GM18498 (cell line): ENCODE data around the gene FOSL1.

Source experiments
- ATAC-seq: cut with Tn5 transposase; IDR thresholded peaks from one replicate; pipeline ENCODE4 v1.9.1; 2021; ENCODE audit warnings: mild to moderate bottlenecking, moderate library complexity; ENCODE audit not compliant: unreplicated experiment

FOSL1 gene

DNA sequence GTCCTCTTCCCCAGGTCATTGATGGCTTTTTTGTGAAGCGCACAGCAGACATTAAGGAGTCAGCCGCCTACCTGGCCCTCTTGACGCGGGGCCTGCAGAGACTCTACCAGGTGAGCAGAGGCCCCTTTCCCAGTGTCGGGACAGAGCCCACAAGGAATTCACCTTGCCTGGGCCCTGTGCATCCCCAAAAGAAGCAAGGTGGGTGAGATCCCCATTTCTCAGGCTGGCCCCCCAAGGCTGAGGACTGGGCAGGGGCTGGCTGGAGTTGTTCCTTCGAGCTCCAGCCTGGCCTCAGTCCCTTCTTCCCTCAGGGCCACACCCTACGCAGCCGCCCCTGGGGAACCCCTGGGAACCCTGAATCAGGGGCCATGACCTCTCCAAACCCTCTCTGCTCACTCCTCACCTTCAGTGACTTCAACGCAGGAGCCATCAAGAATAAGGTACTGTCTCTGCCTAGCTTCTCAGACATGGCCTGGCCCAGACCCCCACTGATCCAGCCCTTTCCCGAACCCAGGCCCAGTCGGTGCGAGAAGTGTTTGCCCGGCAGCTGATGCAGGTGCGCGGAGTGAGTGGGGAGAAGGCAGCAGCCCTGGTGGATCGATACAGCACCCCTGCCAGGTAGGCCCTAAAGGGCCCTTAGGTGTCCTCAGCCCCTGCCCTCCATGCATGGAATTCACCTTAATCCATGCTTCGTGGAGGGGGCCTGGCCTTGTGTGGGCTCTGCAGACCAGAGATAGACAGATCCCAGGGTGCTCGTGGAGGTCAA lies 35.3 kb downstream of the FOSL1 start:
- ATAC-seq, result no peak

DNA sequence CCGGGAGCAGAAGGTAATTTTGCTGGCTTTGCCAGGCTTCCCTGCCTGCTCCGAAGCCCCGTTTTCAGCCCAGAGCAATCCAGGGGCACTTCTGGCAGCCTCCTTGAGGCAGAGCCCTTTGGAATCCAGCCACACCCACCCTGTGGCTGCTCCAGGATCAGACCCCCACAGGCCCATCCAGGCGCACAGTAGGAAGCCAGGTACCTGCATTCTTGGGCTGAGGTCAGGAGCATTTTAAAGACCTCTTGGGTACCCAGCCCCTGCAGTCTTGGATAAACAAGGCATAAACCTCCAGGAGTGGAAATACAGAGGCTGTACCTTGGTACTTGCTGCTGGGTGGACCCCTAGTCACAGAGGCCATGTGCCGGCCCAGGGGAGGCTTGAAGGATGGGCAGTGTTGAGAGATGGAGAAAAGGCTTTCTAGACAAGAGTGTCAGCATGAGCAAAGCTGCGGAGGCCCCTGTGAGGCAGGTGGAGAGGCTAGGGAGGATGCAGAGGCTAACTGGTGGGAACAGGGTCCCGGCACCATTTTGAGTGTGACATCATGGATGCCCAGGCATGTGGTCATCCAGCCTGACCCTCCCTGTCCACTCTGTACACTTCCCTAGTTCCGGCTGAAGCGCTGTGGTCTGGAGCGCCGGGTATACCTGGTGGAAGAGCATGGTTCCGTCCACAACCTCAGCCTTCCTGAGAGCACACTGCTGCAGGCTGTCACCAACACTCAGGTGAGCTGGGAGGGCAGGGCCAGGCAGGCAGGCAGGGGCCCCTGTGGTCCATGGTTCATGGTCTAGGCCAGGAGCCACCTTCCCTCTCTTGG lies 36.1 kb downstream of the FOSL1 start:
- ATAC-seq, result no peak

DNA sequence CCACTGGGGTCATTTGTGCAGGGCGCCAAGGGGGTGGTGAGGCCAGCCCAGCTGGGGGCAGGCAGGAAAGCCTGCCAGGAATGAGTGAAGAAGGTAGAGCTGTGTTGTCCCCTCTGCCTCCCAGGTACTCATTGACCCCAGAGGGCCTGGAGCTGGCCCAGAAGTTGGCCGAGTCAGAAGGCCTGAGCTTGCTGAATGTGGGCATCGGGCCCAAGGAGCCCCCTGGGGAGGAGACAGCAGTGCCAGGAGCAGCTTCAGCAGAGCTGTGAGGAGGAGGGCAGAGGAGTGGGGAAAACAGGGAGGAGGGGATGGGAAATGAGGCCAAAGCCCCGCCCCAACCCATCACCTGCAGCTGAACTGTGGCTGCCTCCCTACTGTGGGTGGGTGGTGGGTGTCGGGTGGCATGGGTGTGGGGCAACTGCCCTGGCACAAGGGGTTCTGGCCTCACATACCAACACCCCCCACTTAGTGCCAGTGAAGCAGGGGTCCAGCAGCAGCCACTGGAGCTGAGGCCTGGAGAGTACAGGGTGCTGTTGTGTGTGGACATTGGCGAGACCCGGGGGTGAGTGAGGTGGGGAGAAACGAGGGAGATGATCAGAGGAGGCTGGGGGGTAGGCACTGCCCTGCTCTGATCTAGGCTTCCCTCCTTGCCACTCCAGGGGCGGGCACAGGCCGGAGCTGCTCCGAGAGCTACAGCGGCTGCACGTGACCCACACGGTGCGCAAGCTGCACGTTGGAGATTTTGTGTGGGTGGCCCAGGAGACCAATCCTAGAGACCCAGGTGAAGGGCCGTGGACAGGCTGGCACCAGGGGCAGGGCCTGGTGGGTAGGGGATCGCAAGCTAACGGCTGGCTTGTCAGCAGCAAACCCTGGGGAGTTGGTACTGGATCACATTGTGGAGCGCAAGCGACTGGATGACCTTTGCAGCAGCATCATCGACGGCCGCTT lies 37.0 kb downstream of the FOSL1 start:
- ATAC-seq, result no peak

DNA sequence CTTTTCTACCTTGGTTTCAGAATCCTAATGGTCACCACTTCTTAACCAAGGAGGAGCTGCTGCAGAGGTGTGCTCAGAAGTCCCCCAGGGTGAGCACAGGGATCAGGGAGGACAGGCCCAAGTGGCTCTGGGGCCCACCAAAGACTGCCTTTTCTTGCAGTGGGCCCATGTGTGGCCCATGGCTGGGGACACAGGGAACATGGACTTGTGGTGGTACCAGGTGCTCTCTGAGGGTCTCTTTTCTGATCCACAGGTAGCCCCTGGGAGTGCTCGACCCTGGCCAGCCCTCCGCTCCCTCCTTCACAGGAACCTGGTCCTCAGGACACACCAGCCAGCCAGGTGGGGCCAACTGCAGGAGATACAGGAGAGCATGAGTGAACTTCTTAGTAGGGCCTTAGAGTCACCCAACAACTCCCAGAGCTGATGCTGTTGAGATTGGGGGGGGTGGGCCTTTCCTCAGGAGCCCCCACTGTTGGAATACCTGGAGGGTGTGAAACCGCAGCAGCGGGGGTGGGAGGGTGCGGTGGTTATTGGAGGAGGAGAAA lies 37.9 kb downstream of the FOSL1 start:
- ATAC-seq, result no peak

DNA sequence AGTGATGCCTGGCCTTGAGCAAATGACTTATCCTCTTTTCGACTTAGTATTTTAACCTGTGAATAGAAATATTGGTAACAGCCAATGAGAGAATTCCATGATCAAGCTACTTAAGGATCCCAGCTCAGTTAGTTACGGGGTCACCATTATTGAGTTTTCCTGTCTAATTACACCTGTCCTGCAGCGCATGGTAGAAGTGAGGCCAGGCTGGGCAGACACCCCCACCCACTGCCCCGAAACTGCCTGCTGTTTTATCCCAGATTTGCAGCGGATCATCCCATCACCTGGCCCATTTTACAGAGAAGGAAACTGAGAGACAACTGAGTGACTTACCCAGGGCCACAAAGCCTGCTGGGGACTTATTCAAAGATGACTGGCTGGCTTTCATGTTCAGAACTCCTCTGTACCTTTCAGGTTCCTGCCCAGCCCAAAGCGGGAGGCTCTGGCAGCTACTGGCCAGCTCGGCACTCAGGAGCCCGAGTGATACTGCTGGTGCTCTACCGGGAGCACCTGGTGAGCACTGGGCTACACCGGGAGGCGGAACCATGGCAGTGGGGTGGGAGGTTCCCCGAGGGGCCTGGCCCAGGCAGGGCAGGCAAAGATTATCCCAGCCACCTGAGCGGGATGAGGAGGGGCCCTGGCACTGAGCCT lies 38.5 kb downstream of the FOSL1 start:
- ATAC-seq, result no peak

DNA sequence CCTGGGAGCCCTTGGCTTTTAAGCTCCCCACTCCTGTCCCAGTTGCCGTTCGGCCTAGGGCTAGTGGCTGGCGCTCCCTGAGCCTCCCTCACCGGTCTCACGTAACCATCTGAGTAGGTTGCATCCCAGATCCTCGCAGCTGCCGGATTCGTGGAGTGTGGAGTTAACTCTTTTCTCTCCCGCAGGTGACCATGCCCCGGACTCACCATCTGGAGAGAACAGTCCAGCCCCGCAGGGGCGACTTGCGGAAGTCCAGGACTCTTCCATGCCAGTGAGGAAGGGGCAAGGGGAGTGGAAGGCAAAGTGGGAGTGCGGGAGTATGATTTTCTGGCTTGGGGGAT lies 39.1 kb downstream of the FOSL1 start:
- no peak for ATAC-seq

DNA sequence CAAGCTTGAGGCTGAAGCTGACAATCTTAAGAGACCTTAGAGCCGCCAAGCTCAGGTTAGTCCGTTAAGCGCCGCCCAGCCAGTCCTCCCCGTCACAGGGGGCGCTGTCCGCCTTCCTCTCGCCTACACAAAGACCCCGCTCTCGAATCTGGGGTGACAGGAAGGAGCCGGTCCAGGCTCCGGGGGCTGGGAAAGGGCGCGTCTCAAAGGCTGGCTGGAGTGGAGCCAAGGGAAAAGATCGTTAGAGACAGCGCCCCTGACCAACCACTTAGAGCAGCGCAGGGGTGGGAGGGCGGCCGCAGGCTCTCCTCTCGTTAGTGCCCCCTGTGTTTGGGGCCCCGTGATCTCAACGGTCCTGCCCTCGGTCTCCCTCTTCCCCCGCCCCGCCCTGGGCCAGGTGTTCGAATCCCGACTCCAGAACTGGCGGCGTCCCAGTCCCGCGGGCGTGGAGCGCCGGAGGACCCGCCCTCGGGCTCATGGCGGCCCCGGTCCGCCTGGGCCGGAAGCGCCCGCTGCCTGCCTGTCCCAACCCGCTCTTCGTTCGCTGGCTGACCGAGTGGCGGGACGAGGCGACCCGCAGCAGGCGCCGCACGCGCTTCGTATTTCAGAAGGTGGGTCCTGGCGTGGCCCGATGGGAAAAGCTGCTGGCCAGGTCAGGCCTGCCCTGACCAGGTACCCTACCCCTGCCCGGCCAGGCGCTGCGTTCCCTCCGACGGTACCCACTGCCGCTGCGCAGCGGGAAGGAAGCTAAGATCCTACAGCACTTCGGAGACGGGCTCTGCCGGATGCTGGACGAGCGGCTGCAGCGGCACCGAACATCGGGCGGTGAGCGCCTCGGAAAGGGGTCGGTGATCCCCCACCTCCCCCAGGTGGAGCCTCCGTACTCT lies 39.7 kb downstream of the FOSL1 start, which contains the start of gene MUS81:
MUS81 (plus strand) TSS at position 156 of the 887 bp plus-strand sequence; CDS start at position 477, 321 bp downstream.
- ATAC-seq, result peak; percentile 28

DNA sequence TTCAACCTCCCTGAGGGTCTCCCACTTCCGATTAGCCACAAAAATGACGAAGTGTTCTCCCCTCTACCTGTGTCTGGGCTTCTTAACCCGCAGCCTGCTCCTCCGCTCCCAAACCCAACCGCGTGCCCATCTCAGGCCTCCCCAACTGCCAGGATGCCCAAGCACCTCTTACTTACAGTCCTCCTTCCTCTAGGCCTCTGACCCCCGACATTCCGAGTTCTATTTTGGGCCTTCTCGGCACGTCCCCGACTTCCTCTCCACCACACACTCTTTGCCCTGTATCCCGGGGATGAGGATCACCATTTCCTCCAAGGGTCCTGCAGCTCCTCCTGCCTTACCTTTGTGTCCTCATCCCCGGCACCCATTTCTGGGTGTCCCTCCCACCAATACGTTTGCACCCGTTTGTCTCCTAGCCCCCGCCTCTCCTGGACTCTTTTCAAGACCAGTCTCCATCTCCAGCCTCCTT lies 40.3 kb downstream of the FOSL1 start:
- no peak for ATAC-seq

DNA sequence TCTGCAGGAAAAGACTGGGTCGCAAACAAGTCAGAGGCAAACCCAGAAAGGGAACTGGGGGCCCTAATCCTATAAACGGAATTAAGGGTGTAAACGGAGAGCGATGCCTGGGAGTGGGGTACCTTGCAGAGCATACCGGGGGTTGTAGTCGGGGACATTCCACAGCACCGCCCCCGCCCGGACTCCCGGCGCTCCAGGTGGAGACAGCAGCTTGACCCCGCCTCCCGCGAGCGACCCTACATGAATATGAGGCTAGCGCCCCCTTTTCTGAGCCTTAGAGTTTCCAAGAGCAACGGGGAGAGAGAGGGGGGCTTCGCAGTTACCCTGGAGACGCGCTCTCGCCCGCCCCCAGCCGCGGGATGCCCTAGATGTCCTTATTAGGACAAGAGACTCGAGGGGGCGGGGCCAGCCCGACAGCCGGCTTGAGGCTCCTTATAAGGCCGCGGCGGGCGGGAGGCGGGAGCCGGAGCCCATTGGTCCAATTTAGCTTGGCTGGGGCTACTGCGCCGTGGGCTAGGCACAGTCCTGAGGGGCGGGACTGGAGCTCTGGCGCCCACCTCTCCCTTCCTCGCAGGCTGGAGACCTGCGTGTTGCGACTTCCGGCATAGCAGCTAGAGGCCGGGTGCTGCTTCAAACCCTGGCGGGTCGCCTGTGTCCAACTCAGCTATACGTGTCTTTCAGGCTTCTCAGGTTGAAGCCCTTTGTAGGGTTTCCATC lies 40.9 kb downstream of the FOSL1 start:
- ATAC-seq, result peak; percentile 53

DNA sequence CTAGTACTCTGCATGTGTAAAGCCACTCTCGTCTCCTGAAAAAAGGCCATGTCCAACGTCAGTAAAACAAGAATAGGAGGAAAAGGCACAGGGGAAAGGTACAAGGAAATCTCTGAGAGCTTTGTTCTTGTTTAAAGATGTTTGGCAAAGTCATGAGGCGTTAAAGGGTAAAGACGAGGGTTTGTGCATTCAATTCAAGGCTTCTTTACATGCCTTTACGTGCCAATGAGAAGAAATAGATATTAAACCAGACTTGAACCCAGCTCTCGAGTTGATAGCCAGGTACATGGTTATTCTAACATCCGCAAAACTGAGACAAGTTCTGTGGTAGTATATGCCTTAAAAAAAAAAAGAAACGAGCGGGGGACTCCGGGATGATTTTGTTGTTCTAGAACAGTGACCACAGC lies 41.5 kb downstream of the FOSL1 start:
- no peak for ATAC-seq

DNA sequence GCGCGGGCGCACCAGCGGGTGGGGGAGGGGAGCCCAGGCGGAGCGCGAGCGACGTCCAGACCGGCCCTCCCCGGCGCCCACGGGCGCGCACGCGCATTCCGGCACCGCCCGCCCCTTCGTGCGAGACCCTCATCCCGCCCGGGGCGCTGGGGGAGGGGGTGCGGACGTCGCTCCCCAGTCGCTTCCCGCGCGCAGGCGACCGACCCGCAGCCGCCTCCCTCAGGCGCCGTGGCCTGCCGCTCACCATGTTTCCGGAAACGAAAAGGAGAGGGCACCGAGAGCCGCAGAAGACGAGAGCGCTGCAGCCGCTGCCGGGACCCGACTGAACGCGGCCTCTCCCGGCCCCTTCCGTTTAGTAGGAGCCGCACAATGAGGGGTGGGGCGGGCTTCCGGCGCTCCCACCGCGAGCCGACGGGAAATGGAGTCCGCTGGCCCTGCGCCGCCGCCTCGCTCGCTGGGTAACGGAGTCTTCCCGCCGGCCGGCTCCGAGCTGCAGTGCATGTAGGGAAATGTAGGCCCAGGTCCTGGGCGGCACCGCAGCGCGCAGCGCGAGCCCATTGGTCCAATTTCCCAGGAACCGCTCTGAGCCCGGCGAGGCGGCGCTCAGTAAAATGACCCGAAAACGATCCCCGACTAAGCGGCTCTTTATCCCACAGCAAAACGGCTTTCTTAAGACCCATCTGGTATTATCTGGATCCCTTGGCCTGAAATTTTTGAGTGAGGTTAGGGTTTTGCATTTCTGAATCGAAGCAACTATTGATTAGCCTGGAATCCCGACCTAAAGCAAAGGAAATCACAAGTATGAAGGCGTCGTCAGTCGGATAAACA lies 42.1 kb downstream of the FOSL1 start, which contains the start of gene CFL1:
CFL1 (minus strand) TSS at position 328 of the 828 bp plus-strand sequence; CDS start at position 247, 81 bp downstream.
- ATAC-seq, result peak; percentile 54

DNA sequence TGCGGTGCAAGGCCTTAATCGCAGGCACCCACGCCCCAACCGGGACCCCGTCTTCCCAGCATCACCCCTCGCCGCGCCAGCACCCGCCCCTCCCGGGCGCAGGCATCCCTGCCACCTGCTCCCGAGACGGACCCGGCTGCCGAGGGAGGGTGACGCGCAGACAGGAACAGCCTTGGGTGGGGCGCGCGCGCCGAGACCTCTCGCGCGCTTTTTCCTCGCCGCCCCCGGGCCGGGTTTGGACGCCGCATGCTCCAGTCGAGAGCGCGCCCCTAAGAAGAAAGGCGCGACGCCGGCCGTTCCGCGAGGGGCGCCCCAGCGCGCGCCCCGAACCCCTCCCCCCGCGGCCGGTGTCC lies 42.7 kb downstream of the FOSL1 start:
- peak; percentile 2 for ATAC-seq

DNA sequence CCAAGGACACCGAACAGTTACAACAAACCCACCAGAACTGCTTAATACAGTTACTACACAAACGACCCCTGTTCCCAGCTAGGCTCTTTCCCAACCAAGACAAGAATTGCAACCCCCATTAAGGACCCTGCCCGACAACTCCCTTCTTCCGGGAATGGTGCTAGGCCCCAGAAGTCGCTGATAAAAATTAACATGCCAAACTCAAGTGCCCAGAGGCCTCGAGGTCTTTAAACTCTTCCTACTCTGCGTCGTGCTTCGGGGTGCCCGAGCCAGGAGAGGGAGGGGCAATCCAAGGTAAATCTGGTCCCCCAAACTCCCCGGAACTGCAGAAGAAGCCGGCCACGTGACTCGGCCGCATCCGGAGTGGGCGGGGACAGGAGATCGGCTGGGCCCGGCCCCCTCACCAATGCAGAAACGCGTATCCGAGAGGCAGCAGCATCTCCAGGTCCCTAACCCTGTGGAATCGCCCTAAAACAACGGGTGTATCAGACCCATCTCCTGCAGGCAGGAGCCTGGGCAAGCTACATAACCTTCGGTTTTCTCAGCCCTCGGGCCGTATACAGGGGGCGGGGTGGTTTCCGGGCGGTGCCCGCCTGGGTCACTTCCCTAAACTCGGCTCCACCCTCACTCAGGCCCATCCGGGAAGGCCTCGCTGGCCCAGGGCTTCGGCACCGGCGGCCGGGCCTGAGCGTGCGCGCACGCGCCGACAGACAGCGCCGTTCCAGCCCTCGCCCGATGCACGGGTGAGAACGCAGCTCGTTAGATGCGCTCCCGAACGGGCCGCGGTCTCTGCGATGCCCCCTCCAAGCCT lies 43.3 kb downstream of the FOSL1 start:
- ATAC-seq, result peak; percentile 29

DNA sequence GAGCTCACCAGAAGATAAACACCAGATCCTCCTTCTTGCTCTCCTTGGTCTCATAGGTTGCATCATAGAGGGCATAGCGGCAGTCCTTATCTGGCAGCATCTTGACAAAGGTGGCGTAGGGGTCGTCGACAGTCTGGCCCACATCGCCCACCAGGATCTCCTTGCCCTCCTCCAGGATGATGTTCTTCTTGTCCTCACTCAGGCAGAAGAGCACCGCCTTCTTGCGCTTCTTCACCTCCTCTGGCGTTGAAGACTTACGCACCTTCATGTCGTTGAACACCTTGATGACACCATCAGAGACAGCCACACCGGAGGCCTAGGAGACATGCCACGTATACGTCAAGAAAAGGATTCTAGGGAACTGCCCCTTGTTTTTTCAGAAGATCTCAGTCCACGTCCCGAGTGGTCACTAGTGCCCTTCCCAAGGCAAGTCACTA lies 44.2 kb downstream of the FOSL1 start:
- no peak for ATAC-seq

DNA sequence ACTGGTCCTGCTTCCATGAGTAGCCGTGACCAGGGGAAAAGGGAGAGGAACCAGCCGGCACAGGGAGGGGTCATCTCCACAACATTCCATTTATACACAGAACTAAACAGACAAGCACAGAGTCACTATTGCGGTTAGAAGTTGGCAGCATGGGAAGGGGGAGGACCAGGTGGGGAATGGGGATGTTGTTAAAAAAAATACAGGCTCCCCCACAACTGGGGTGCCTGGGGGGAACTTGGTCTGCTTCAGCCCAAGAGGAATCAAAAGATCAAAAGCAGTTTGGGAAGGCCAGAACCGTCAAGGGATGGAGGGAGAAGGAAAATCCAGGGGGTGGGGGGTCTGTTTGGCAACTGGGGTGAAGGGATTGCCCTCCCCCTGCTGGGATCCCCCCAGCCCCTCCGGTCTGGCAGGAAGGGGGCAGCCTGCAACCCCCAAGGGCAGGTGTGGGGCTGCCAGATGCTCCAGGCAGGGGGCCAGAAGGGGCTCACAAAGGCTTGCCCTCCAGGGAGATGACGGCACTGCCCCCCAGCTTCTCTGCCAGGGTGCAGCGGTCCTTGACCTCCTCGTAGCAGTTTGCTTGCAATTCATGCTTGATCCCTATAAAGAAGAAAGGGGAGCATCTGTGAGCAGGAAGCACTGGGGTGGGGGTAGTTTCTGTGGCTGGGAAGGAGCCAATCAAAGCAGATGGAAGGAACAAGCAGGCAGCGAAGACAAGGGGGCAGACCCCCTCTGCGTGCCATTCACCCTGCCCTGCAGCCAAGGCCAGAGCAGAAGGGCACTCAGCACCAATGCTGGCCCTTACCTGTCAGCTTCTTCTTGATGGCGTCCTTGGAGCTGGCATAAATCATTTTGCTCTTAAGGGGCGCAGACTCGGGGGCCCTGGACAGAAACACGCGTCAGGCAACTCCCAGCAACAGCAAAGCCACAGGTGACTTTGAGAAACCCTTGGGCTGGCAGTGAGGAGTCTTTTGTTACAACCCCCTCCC lies 45.0 kb downstream of the FOSL1 start:
- no peak for ATAC-seq
